K562 (cell line): ENCODE data around the gene IPP. TPM values are rescaled to one million over a fixed set of nuclear protein-coding genes. Genes with fewer than 3 reads are reported as not detected.

Experiments
- ESRRB ChIP-seq: fragments of 250-450 bp; sonication (Bioruptor Pico); IDR thresholded peaks from 2 replicates; pipeline ENCODE4 v1.5.0; 2020; ENCODE audit warnings: mild to moderate bottlenecking, moderate library complexity, borderline replicate concordance
- HDAC3 ChIP-seq: fragments of 450-650 bp; IDR thresholded peaks from 2 replicates; pipeline ENCODE4 v1.6.1; 2018; ENCODE audit warnings: borderline replicate concordance, mild to moderate bottlenecking, moderate library complexity; ENCODE audit not compliant: partially characterized antibody
- HDAC6 ChIP-seq: IDR thresholded peaks from 2 replicates; pipeline ENCODE4 v1.6.1; 2012; ENCODE audit warnings: low read depth, mild to moderate bottlenecking, control low read depth, inconsistent platforms, low read length, moderate library complexity
- IFI16 ChIP-seq: fragments of 250-450 bp; sonication (Bioruptor Pico); IDR thresholded peaks from 2 replicates; pipeline ENCODE4 v2.1.2; 2022; ENCODE audit warnings: mild to moderate bottlenecking, inconsistent platforms
- MAFG ChIP-seq: fragments of 450-650 bp; conservative IDR thresholded peaks from 2 replicates; pipeline ENCODE4 v1.6.1; 2016; ENCODE audit warnings: missing genetic modification characterization, missing compliant biosample characterization
- NBN ChIP-seq: fragments of 450-650 bp; IDR thresholded peaks from 2 replicates; pipeline ENCODE4 v1.6.1; 2016; ENCODE audit warnings: low read depth, mild to moderate bottlenecking
- SFPQ ChIP-seq: fragments of 200-400 bp; formaldehyde crosslinking; IDR thresholded peaks from 2 replicates; pipeline ENCODE4 v1.6.1; 2017; ENCODE audit warnings: mild to moderate bottlenecking, low read depth, low read length, moderate library complexity
- XRCC3 ChIP-seq: fragments of 450-650 bp; IDR thresholded peaks from 2 replicates; pipeline ENCODE4 v1.6.1; 2017; ENCODE audit warnings: mild to moderate bottlenecking, moderate library complexity
- ZBTB11 ChIP-seq, 3 experiments: fragments of 200-800 bp in 1 of 3; fragments of 250-450 bp in 1 of 3; fragments of 450-650 bp in 1 of 3; sonication (Bioruptor Pico) in 1 of 3; sonication (Bioruptor generic) in 1 of 3; formaldehyde crosslinking in 1 of 3; IDR thresholded peaks; 2 replicates each; pipeline versions ENCODE4 v1.6.1 to v1.8.0; 2016 to 2022; ENCODE audit warnings: mild to moderate bottlenecking in 2 of 3, missing genetic modification characterization in 2 of 3, missing compliant biosample characterization in 1 of 3, moderate library complexity in 1 of 3
- ZNF3 ChIP-seq: fragments of 250-450 bp; sonication (Bioruptor Pico); IDR thresholded peaks from 2 replicates; pipeline ENCODE4 v1.5.0; 2021; ENCODE audit warnings: mild to moderate bottlenecking, moderate library complexity
- polyA plus RNA-seq, 8 experiments: library from polyadenylated mRNA; depleted of rRNA in 4 of 8; stranded (reverse) in 5 of 8; unstranded in 3 of 8; fragments of >200 nt; fragmentation: Nextera tagmentation in 2 of 8; fragmentation: Illumina TruSeq in 1 of 8; extraction: Ambion mirVana in 2 of 8; extraction: Trizol in 1 of 8; gene quantifications; 2 replicates each; pipeline versions ENCODE4 v1.2.1 to v1.2.3, GENCODE V29; 2011 to 2014; ENCODE audit warnings: inconsistent platforms in 1 of 8, missing spikeins in 1 of 8
- total RNA-seq, 7 experiments: library from RNA; depleted of rRNA in 6 of 7; stranded (reverse); fragments of >200 nt in 6 of 7; fragmentation: Illumina TruSeq in 2 of 7; extraction: Trizol in 2 of 7; gene quantifications; 2 replicates each; pipeline versions ENCODE4 v1.2.1 to v1.2.3, GENCODE V29; 2011 to 2021; ENCODE audit warnings: low replicate concordance in 1 of 7

Gene IPP
- total and polyA plus RNA-seq, 9 of the 15 experiments (the other 6 are each of a cell fraction or from before 2014, with no cell fraction given), result 6.9 to 15.1 (median 9.7) TPM

- TF ChIP-seq ZBTB11 (CRISPR knock-in tag; IDR thresholded peaks at IDR 0.05) (no peak), HDAC6 (no peak), MAFG (tag) (no peak), ESRRB (CRISPR knock-in tag) (no peak), IFI16 (CRISPR knock-in tag) (no peak), SFPQ (no peak), HDAC3 (no peak), ZNF3 (CRISPR knock-in tag) (no peak), XRCC3 (no peak), NBN (no peak)
- TF ChIP-seq, all 486 proteins: peak for 0
These were observed 81.1 kb downstream of the IPP start (continued) for GRCh38 chr1:45669379-45669778.
